A204.1 (cell line): ENCODE data around the gene UQCRHL.

Experiments used
- FAIRE-seq: peaks from 2 replicates; lab custom pipeline; 2012; peaks lifted over from hg19 to GRCh38; lab: Jason Lieb, UNC

Gene UQCRHL

GRCh38 chr1:15757575-15758342 lies 49.7 kb downstream of the UQCRHL start:
- no peak for FAIRE-seq
